ENCODE measurements around the gene SLC6A12. TPM values are rescaled to one million over a fixed set of nuclear protein-coding genes. Genes with fewer than 3 reads are reported as not detected.

Gene SLC6A12
- total RNA-seq, 1 donor from 2014 or later: 1.4 TPM

- H3K27me3 ChIP-seq: no peaks in the 10 kb centered on the region
- intact Hi-C loops (cut with DNase I): no loop called here
- no peaks in the 10 kb centered on the region for H3K9me3 ChIP-seq
- H3K4me3 ChIP-seq: no peak overlapping the region
- H3K4me1 ChIP-seq: peaks cover 0 to 3% of the 10 kb centered on the region in 2 donors
- TF ChIP-seq CTCF (IDR thresholded peaks at IDR 0.05): no peak
- no peak for DNase-seq (ENCODE audit: low spot score in 2 of 2)
- no peak overlapping the region for H3K27ac ChIP-seq
- H3K36me3 ChIP-seq: no peaks in the 10 kb centered on the region
Measured at GRCh38 chr12:198705-199104, 15.3 kb downstream of the SLC6A12 start.

- no peaks in the 10 kb centered on the region for H3K36me3 ChIP-seq
- intact Hi-C loops (cut with DNase I): no loop called here
- H3K4me3 ChIP-seq: no peak overlapping the region
- H3K9me3 ChIP-seq: no peaks in the 10 kb centered on the region
- H3K4me1 ChIP-seq: no peaks in the 10 kb centered on the region
- H3K27me3 ChIP-seq: no peaks in the 10 kb centered on the region
- no peak for TF ChIP-seq CTCF (IDR thresholded peaks at IDR 0.05)
- no peak overlapping the region for H3K27ac ChIP-seq
- DNase-seq (ENCODE audit: low spot score in 2 of 2): no peak
Measured at GRCh38 chr12:197911-198695, 15.9 kb downstream of the SLC6A12 start.

GRCh38 chr12:197347-197746 lies 16.6 kb downstream of the SLC6A12 start:
- H3K27ac ChIP-seq: no peak overlapping the region
- H3K27me3 ChIP-seq: no peaks in the 10 kb centered on the region
- intact Hi-C loops (cut with DNase I): no loop called here
- TF ChIP-seq CTCF (IDR thresholded peaks at IDR 0.05): no peak
- DNase-seq (ENCODE audit: low spot score in 2 of 2): no peak
- no peaks in the 10 kb centered on the region for H3K9me3 ChIP-seq
- no peak overlapping the region for H3K4me3 ChIP-seq
- no peaks in the 10 kb centered on the region for H3K36me3 ChIP-seq
- no peaks in the 10 kb centered on the region for H3K4me1 ChIP-seq

- no peak for DNase-seq (ENCODE audit: low spot score in 2 of 2)
- Histone ChIP-seq H3K4me3 (no peak overlapping the region), H3K27me3 (no peaks in the 10 kb centered on the region), H3K27ac (no peak overlapping the region), H3K36me3 (no peaks in the 10 kb centered on the region), H3K4me1 (no peaks in the 10 kb centered on the region), H3K9me3 (no peaks in the 10 kb centered on the region)
- TF ChIP-seq CTCF (IDR thresholded peaks at IDR 0.05): no peak
- intact Hi-C loops (cut with DNase I): no loop called here
Measured at GRCh38 chr12:196436-196835, 17.5 kb downstream of the SLC6A12 start.

GRCh38 chr12:195951-196350 lies 18.0 kb downstream of the SLC6A12 start:
- Histone ChIP-seq H3K36me3 (no peaks in the 10 kb centered on the region), H3K27ac (no peak overlapping the region), H3K4me3 (no peak overlapping the region), H3K9me3 (no peaks in the 10 kb centered on the region), H3K4me1 (no peaks in the 10 kb centered on the region), H3K27me3 (no peaks in the 10 kb centered on the region)
- intact Hi-C loops (cut with DNase I): no loop called here
- TF ChIP-seq CTCF (IDR thresholded peaks at IDR 0.05): no peak
- DNase-seq (ENCODE audit: low spot score in 2 of 2): no peak

Measured in ascending aorta (tissue), 2 donors.